OCI-M1 (cell line): ENCODE measurements around the gene ZSCAN2.

Experiments used
- DNase-seq: peaks from one replicate; lab custom pipeline; 2025; lab: John Stamatoyannopoulos, UW

The ZSCAN2 gene

DNA sequence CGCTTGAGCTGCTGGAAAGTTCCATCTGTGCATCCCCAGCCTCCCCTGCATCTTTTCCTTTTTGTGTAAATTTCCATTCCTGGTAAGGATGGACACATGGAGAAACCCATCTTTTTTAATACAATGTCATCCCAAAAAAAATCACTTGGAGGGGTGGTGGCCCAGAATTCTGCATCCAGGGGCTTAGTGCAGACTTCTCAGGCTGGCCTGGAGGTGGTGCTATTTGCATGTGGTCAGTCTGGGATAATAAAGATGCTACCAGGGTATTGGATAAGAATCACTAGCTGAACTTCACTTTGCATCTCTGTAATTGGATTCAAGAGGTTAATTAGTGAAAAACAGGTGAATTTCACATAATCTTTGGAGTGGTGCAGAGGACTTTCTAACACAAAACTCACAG is 1.8 kb upstream of the ZSCAN2 start:
- peak; percentile 74 for DNase-seq

DNA sequence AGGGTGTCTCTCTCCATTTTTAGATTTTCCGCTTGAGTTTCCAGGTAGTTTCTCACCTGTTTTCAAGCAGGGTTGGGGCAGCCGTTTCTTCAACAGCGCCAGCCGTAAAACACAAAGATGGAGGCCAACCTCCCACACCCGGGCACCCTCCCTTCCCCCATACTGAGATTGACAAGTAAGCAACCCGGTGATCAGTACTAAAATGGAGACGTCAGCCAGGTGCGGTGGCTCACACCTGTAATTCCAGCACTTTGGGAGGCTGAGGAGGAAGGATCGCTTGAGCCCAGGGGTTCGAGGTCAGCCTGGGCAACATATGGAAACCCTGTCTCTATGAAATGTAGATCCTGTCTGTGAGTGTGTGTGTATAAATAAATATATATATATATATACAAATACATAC is 903 bp upstream of the ZSCAN2 start:
- no peak for DNase-seq

DNA sequence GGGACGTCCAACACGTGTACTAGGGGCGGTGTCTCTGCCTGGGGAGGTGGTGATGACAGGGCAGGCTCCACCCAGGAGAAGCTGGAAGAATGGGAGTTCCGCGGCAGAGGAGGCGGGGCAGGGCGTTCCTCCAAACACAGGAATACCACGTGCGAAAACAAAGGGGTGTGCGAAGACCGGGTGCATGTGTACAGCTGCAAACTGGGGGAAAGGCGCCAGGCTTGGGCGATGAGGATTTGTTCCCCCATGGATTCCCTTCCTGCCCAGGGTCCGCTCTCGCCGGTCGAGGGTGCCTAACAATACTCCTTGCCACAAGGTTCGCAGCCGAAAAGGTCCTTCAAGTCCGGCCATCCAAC is 500 bp upstream of the ZSCAN2 start:
- peak; percentile 78 for DNase-seq

DNA sequence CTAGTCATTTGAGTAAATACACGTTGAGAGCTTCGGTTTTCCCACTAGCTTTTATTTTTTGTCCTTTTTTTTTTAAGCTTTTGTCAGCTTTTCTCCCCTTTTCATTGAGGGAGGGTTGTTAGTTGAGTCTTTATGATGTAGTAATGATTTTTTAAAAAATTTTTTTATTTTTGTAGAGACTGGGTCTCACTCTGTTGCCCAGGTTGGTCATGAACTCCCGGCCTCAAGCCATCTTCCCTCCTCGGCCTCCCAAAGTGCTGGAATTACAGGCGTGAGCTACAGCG is 688 bp downstream of the ZSCAN2 start:
- no peak for DNase-seq

DNA sequence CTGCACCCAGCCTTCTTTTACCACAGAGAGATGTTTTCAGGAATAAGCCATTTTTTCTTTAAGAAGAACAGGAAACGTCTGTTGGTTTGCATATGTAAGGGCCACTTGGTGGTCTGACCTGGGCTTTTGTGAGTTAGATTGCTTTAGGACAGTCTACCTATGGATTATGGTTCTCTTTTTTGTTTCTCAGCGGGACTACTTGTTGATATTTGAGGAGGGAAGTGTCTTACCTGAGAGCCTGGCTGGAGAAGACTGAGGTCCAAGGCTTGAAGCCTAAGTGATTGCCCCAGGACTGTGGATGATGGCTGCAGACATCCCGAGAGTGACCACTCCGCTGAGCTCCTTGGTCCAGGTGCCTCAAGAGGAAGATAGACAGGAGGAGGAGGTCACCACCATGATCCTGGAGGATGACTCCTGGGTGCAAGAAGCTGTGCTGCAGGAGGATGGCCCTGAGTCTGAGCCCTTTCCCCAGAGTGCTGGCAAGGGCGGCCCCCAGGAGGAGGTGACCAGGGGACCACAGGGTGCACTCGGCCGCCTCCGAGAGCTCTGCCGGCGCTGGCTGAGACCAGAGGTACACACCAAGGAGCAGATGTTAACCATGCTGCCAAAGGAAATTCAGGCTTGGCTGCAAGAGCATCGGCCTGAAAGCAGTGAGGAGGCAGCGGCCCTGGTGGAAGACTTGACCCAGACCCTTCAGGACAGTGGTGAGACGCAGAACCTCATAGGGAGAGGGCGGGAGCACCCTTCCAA is 3.0 kb downstream of the ZSCAN2 start:
- DNase-seq = no peak

DNA sequence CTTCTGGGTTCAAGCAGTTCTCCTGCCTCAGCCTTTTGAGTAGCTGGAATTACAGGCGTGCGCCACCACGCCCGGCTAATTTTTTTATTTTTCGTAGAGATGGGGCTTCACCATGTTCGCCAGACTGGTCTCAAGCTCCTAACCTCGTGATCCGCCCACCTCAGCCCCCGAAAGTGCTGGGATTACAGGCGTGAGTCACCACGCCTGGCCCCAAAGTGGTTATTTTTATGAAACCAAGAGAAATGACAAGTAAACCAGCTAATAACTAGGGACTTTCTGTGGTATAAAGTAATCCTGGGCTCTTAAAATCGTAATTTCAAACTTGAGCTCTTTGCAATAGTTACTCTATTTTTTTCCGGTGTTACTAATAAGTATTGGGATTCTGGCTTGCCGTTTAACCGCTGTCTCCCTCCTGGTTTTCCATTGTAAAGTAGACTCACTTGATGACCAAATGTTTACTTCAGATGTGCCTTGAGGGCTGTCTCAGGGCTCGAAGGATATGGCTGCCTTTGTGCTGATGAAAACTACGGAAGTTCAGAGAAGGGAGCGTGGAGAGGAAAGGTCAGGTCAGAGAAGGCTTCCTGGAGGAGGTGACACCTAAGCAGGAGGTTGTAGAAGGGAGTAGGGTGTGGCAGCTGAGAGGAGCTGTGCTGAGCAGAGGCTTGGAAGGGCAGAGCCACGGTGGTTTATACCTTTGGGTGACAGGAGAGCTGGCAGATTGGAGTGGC is 4.2 kb downstream of the ZSCAN2 start:
- no peak for DNase-seq

DNA sequence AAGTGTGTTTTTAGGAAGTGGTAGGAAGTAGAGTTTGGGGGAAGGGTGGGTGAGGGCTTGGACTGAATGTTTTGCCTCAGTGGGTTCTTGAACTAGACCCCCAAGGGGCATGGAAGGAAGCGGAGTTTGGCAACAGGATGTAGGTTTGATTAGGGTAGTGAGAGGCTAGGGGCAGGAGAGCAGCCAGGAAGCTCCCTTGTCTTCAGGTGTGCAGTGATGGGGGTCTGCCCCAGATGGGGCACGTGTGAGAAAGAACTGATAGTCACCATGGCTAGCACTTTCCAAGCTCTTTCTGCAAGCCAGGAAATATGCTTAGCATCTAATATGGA is 4.7 kb downstream of the ZSCAN2 start:
- no peak for DNase-seq

DNA sequence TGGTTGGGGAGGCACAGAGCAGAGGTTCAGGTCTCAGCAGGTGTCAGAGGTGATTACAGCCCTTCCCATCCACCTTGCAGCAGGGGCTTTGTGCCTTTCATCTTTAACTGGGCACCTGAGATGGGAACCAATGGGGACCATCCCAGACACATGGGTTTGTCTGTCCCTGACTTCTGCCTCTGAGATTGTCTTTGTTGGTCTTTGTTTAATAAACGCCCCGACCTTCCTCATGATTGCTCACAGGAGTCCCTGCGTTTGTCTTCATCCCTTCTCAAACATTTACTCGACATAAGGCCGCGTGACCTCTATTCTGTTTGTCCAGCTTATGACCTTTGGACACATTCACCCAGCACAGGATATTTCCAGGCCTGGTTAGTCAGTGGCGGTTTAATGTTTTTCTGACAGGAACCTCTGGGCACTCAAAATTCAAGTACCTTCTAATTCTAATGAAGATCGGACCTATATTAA is 5.9 kb downstream of the ZSCAN2 start:
- DNase-seq = no peak

DNA sequence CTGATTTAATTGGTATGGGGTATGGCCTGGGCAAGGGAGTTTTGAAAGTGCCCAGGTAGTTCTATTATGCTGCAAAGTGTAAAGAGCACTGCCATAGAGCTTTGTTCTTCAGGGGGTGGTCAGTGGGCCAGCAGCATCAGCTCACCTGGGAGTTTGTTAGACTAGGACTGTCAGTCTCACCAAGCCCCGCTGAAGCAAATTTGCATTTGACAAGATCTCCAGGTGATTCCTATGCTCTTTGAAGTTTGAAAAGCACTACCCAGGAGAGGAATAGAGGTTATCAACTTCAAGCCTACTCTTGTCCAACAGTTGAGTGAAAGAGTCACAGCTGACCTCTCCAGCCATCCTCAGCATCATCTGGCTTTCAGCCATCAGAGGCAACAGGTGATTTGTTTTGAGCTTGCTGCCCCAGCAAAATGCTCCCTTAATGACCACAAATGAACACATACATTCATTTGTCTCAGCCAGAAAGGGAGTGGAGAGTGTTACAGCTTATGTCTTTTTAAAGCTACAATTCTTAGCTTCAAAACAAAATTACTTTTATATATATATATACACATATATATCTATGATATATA is 8.0 kb downstream of the ZSCAN2 start:
- DNase-seq = no peak

DNA sequence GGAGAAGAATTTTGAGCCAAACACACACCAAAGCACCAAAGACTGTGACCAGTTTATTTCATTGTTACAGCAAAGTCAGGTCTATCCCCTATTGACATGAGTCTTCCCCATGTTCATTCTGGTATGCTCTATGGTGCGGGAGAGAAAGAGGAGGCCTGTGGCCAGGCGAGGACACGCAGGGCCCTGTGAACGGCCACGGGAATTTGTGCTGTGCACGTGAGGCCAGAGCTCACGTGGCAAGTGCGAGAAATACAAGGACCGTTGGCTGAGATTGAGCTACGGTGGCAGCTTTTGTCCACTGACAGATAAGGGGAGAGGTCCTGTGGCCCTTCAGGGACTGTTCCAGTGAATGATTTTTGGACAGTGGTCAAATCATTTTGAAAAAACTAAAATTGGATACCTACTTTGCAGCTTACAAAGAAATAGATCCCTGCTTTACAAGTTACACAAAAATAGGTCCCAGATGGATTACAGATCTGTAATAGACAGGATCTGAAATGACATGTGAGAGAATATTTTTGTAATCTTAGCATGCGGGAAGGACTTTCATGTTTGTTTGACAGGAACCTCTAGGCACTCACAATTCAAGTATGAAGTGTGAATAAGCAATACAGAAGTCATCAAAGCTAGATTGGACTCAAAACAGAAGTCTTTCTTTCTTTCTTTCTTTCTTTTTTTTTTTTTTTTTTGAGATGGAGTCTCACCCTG is 9.2 kb downstream of the ZSCAN2 start:
- no peak for DNase-seq

DNA sequence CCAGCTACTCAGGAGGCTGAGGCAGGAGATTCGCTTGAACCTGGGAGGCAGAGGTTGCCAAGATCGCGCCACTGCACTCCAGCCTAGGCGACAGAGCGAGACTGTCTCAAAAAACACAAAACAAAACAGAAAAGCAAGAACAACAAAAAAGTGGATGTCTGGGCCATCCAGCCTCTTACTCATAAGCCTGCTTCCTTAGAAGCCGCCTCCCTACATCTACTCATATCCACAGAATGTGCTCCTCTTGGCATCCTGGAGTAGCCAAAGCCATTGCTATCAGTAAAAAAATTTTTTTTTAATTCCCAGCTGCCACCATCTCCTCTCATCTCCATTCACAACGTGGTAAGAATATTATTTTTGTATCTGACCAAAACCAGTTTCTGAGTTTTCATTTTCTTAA is 10.8 kb downstream of the ZSCAN2 start:
- DNase-seq = no peak

DNA sequence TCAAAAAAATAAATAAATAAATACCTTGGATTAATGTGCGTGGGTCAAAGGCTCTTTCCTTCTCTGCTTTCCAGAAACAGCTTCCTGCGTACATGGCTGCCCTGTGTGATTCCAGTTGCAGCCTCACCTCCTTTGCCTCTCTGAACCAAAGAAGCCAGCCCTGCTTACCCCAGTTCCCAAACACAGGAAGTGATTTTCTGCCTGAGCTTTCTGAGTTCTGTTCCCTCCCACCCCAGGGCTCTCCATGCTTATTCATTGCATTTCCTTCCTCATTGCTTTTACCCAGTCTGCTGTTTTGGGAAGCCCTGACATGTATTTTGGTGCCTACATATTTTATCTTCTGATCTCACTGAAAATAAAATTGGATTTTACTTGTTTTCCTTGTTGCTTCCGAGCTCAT is 15.4 kb downstream of the ZSCAN2 start:
- DNase-seq = no peak

DNA sequence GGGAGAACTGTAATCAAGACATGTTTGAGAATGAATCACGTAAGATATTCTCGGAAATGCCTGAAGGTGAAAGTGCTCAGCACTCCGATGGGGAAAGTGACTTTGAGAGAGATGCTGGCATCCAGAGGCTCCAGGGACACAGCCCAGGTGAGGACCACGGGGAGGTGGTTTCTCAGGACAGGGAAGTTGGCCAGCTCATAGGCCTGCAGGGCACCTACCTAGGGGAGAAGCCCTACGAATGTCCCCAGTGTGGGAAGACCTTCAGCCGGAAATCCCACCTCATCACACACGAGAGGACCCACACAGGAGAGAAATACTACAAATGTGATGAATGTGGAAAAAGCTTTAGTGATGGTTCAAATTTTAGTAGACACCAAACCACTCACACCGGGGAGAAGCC is 19.8 kb downstream of the ZSCAN2 start:
- no peak for DNase-seq

DNA sequence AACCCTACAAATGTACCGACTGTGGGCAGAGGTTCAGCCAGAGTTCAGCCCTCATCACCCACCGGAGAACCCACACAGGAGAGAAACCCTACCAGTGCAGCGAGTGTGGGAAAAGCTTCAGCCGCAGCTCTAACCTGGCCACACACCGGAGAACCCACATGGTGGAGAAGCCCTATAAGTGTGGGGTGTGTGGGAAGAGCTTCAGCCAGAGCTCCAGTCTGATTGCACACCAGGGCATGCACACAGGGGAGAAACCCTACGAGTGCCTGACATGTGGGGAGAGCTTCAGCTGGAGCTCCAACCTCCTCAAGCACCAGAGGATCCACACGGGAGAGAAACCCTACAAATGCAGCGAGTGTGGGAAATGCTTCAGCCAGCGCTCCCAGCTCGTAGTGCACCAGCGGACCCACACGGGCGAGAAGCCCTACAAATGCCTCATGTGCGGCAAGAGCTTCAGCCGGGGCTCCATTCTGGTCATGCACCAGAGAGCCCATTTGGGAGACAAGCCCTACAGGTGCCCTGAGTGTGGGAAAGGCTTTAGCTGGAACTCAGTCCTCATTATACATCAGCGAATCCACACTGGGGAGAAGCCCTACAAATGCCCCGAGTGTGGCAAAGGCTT is 20.7 kb downstream of the ZSCAN2 start:
- DNase-seq = no peak

DNA sequence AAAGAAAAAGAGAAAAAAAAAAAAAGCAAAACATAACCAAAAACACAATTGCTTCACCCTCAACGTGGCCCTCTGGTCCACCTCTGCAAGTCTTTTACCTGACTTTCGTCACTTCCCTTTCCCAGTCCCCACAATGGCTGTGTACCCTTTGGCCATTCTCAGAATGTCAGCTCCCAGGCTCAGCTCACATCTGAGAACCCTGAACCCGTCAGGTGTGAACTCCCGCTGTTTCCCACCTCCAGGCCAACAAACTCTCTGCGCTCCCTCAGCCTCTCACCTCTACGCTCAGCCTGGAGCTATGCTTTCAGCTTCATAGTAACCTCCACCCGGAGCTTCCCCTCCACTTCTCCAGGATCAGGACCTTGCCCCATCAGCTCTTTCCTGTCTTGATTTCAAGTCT is 23.6 kb downstream of the ZSCAN2 start:
- no peak for DNase-seq

DNA sequence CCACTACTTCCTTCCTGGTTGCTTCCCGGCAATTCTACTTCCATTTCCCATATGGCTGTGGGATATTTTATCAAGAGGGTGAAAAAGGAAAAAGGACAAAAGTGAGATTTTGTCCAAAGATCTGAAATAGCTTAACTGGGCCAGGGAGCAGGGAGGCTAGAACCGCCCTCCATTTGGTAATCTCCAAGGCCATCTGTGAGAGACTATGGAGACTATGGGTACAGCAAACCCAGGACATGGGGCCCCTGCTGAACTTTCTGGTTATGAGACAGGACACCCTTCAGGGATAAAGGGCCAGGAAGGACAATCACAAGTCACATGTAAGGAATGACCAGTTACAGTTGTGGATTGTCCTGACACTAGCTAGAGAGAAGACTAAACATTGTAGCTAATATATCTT is 24.3 kb downstream of the ZSCAN2 start:
- no peak for DNase-seq

DNA sequence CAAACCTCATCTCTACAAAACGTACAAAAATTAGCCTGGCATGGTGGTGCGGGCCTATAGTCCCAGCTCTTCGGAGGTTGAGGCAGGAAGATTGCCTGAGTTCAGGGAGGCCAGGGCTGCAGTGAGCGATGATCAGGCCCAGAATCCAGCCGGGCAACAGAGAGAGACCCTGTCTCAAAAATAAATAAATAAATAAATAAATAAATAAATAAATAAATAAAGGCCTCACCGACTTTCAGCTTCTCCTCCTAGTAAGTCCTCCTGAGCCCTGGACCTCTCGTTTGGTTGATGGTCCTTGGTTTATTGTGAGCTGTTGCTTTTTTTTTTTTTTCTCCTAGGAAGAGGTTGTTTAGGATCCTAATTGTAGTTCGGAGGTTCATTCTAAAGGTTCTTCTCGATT is 28.2 kb downstream of the ZSCAN2 start:
- no peak for DNase-seq

DNA sequence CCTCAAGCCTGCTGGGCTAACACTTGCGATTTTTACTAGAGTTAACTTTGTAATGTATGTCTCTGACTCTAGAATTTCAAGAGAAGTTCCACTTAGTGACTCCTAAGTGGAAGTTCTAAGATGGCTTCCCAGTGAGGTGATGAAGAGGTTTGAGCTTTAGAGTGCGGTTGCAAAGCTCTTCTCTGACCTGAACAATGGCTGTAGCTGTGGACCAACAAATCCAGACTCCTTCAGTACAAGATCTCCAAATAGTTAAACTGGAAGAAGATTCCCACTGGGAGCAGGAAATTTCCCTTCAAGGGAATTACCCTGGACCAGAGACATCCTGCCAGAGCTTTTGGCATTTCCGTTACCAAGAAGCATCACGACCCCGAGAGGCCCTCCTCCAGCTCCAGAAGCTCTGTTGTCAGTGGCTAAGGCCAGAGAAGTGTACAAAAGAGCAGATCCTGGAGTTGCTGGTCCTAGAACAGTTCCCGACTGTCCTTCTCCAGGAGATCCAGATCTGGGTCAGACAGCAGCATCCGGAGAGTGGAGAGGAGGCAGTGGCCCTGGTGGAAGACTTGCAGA is 31.0 kb downstream of the ZSCAN2 start:
- DNase-seq = peak; percentile 51

DNA sequence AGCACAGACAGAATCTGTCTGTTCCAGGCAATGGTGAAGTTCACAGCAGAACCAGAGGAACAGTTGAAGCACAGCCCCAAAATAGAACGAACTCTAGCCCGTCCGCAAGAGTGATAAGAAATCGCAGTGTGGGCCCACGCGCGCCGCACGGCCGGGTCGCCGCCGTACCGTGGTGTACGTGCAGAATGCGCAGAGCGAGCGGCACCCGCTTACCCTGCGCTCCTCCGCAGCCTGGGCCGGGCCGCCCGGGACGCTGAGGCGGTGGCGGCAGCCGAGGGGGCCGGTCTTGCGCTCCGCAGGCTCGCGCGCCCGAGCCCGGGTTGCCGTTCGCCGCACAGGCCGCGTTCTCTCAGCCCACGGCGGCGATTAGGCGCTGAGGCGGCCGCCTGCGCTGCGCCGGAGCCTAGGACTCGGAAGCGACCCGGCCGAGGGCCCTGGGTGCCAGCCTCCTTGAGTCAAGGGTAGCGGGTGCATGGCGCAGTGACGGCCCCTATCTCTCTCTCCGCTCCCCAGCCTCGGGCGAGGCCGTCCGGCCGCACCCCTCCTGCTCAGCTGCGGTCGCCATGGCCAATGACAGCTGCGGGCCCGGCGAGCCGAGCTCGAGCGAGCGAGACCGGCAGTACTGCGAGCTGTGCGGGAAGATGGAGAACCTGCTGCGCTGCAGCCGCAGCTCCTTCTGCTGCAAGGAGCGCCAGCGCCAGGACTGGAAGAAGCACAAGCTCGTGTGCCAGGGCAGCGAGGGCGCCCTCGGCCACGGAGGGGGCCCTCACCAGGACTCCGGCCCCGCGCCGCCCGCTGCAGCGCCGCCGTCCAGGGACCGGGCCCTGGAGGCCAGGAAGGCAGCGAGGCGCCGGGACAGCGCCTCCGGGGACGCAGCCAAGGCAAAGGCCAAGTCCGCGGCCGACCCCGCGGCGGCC is 32.8 kb downstream of the ZSCAN2 start:
- DNase-seq = peak; percentile 70

DNA sequence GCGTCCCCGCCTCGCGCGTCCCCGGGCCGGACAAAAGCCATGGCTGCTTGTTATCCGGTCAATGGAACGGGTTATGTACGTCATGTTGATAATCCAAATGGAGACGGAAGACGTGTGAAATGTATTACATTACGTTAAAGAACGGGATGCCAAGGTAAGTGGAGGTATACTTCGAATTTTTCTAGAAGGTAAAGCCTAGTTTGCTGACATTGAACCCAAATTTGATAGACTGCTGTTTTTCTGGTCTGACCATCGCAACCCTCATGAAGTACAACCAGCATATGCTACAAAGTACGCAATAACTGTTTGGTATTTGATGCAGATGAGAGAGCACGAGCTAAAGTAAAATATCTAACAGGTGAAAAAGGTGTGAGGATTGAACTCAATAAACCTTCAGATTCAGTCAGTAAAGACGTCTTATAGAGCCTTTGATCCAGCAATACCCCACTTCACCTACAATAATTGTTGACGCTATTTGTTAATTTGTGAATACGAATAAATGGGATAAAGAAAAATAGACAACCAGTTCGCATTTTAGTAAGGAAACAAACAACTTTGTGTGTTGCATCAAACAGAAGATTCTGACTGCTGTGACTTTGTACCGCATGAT is 33.5 kb downstream of the ZSCAN2 start:
- DNase-seq = no peak

DNA sequence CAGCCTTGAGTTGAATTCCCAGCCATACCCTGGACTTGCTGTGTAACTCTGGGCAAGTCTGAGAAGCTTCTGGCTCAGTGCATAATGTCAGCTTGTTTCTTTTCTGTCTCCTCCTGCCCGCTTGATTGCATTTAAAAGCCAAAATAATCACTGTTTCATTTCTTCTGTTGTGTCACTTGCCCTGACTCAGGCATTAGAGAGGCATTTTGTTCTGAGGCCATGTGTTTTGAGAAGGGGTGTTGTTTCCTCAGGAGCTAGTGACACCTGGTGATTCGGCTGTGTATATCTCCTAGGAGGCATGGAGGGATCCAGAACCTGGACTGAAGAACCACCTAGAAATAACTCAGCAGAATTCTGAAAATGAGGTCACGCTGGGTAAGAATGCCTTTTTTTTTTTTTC is 37.3 kb downstream of the ZSCAN2 start:
- DNase-seq = peak; percentile 36
